ENCODE measurements around the gene KLHL11. TPM values are rescaled to one million over a fixed set of nuclear protein-coding genes. Genes with fewer than 3 reads are reported as not detected.

The KLHL11 gene
- total RNA-seq, 1 experiment from 2014 or later: 25.6 TPM

- Mint-ChIP-seq H3K9me3 (ENCODE audit: low read depth, unreplicated experiment) (no peaks in the 10 kb centered on the region), H3K36me3 (ENCODE audit: insufficient read depth, unreplicated experiment) (peaks cover 33% of the 10 kb centered on the region), H3K27me3 (ENCODE audit: unreplicated experiment) (peaks cover 45% of the 10 kb centered on the region), H3K27ac (ENCODE audit: unreplicated experiment) (no peak overlapping the region), H3K4me3 (ENCODE audit: low read depth, unreplicated experiment) (no peak overlapping the region), H3K4me1 (ENCODE audit: low read depth, unreplicated experiment) (no peaks in the 10 kb centered on the region)
- intact Hi-C loops (cut with micrococcal nuclease; ENCODE audit: unreplicated experiment): no loop called here
- CTCF ChIA-PET: no interaction called here
- TF ChIP-seq CTCF (IDR thresholded peaks at IDR 0.05; ENCODE audit: unreplicated experiment): no peak
- BruUV-seq (replicated peaks): no TSS peak
- DNase-seq: no peak
Observed at GRCh38 chr17:41822216-41823140, 42.7 kb downstream of the KLHL11 start.

DNA sequence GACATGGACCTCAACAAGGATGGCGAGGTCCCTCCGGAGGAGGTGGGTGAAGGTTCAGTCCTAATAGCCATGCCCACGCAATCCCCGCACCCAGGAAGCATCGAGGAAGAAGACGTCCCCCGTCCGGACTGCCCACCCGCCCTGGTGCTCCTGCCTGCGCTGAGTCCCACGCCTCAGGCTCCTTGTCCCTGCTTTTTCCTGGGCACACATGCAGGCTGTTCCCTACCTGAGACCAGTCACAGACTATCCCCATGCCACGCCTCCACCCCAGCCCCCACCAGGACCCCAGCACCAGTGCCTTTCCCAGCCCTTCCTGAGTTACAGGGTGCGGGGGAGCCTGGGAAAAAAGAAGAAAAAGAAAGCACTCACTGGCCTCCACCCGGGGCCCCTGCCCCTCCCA, 43.4 kb downstream of the KLHL11 start:
- no peak overlapping the region for H3K4me3 Mint-ChIP-seq (ENCODE audit: low read depth, unreplicated experiment)
- BruUV-seq (replicated peaks): no TSS peak
- H3K9me3 Mint-ChIP-seq (ENCODE audit: low read depth, unreplicated experiment): no peaks in the 10 kb centered on the region
- peaks cover 33% of the 10 kb centered on the region for H3K36me3 Mint-ChIP-seq (ENCODE audit: insufficient read depth, unreplicated experiment)
- H3K27me3 Mint-ChIP-seq (ENCODE audit: unreplicated experiment): peaks cover 45% of the 10 kb centered on the region
- DNase-seq: no peak
- H3K27ac Mint-ChIP-seq (ENCODE audit: unreplicated experiment): no peak overlapping the region
- CTCF ChIA-PET: no interaction called here
- no peak for TF ChIP-seq CTCF (IDR thresholded peaks at IDR 0.05; ENCODE audit: unreplicated experiment)
- H3K4me1 Mint-ChIP-seq (ENCODE audit: low read depth, unreplicated experiment): no peaks in the 10 kb centered on the region
- intact Hi-C loops (cut with micrococcal nuclease; ENCODE audit: unreplicated experiment): no loop called here

DNA sequence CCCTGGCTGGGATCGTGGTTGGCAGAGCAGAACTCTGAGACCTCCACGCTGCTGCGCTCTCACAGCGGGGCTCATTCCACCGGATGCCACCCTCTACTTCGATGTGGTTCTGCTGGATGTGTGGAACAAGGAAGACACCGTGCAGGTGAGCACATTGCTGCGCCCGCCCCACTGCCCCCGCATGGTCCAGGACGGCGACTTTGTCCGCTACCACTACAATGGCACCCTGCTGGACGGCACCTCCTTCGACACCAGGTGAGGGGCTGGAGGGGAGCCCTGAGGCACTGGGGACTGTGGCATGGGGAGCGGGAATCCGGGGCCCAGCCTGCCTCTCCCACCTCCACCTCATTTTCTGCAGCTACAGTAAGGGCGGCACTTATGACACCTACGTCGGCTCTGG, 47.2 kb downstream of the KLHL11 start:
- intact Hi-C loops (cut with micrococcal nuclease; ENCODE audit: unreplicated experiment): no loop called here

GRCh38 chr17:41816637-41817320, 48.4 kb downstream of the KLHL11 start:
- no TSS peak for BruUV-seq (replicated peaks)
- intact Hi-C loops (cut with micrococcal nuclease; ENCODE audit: unreplicated experiment): no loop called here
- peaks cover 40% of the 10 kb centered on the region for H3K27me3 Mint-ChIP-seq (ENCODE audit: unreplicated experiment)
- H3K27ac Mint-ChIP-seq (ENCODE audit: unreplicated experiment): no peak overlapping the region
- DNase-seq: no peak
- CTCF ChIA-PET: no interaction called here
- TF ChIP-seq CTCF (IDR thresholded peaks at IDR 0.05; ENCODE audit: unreplicated experiment): no peak
- H3K9me3 Mint-ChIP-seq (ENCODE audit: low read depth, unreplicated experiment): no peaks in the 10 kb centered on the region
- H3K4me1 Mint-ChIP-seq (ENCODE audit: low read depth, unreplicated experiment): peaks cover 9% of the 10 kb centered on the region
- no peak overlapping the region for H3K4me3 Mint-ChIP-seq (ENCODE audit: low read depth, unreplicated experiment)
- peaks cover 30% of the 10 kb centered on the region for H3K36me3 Mint-ChIP-seq (ENCODE audit: insufficient read depth, unreplicated experiment)

More for the DNA sequence above, 47.2 kb downstream of the KLHL11 start:
- no peak overlapping the region for H3K27ac Mint-ChIP-seq (ENCODE audit: unreplicated experiment)
- no peaks in the 10 kb centered on the region for H3K9me3 Mint-ChIP-seq (ENCODE audit: low read depth, unreplicated experiment)
- no peak for DNase-seq
- TF ChIP-seq CTCF (IDR thresholded peaks at IDR 0.05; ENCODE audit: unreplicated experiment): no peak
- no TSS peak for BruUV-seq (replicated peaks)
- peaks cover 45% of the 10 kb centered on the region for H3K27me3 Mint-ChIP-seq (ENCODE audit: unreplicated experiment)
- H3K36me3 Mint-ChIP-seq (ENCODE audit: insufficient read depth, unreplicated experiment): peaks cover 25% of the 10 kb centered on the region
- H3K4me1 Mint-ChIP-seq (ENCODE audit: low read depth, unreplicated experiment): no peaks in the 10 kb centered on the region
- no peak overlapping the region for H3K4me3 Mint-ChIP-seq (ENCODE audit: low read depth, unreplicated experiment)
- CTCF ChIA-PET: no interaction called here
